Brain microvascular endothelial cell (primary cell): ENCODE measurements around the gene TUBA1B.

ENCODE experiments used
- DNase-seq: peaks from one replicate; pipeline ENCODE4 v3.0.0-alpha.2; 2020
- H3K27ac ChIP-seq: fragments of 250-450 bp; sonication (Bioruptor Pico); 2 replicates; pipeline ENCODE4 v1.5.1; 2020; ENCODE audit warnings: mild to moderate bottlenecking, moderate library complexity
- H3K27me3 ChIP-seq: fragments of 250-450 bp; sonication (Bioruptor Pico); replicated peaks from 2 replicates; pipeline ENCODE4 v1.5.1; 2020; ENCODE audit warnings: mild to moderate bottlenecking
- H3K36me3 ChIP-seq: fragments of 250-450 bp; sonication (Bioruptor Pico); replicated peaks from 2 replicates; pipeline ENCODE4 v1.5.1; 2020; ENCODE audit warnings: mild to moderate bottlenecking
- H3K4me3 ChIP-seq: 2 replicates; pipeline ENCODE4 v1.5.1; 2011; ENCODE audit warnings: low read depth, mild to moderate bottlenecking, control low read depth, low read length, moderate library complexity
- CTCF ChIP-seq: IDR thresholded peaks from 2 replicates; pipeline ENCODE4 v1.5.1; 2011; ENCODE audit warnings: low read depth, mild to moderate bottlenecking, moderate library complexity, low read length, control low read depth, inconsistent platforms; ENCODE audit errors: missing control alignments
- in situ Hi-C: cut with HindIII; loops from 2 replicates; pipeline ENCODE4 v1.10.0; 2017; ENCODE audit warnings: low sequenced_read_pairs, low pct_ligation_motif_present

Gene TUBA1B

GRCh38 chr12:49084438-49084837 lies 46.8 kb downstream of the TUBA1B start:
- no peaks in the 10 kb centered on the region for H3K36me3 ChIP-seq
- no peak for DNase-seq
- in situ Hi-C loops, result no loop called here
- H3K4me3 ChIP-seq, result no peak overlapping the region
- no peak overlapping the region for H3K27ac ChIP-seq
- TF ChIP-seq CTCF, result no peak
- peaks cover 5% of the 10 kb centered on the region for H3K27me3 ChIP-seq

GRCh38 chr12:49079793-49080192 lies 51.4 kb downstream of the TUBA1B start:
- no peak for TF ChIP-seq CTCF
- in situ Hi-C loops, result no loop called here
- Histone ChIP-seq H3K27ac (no peak overlapping the region), H3K36me3 (no peaks in the 10 kb centered on the region), H3K4me3 (no peak overlapping the region), H3K27me3 (no peaks in the 10 kb centered on the region)
- no peak for DNase-seq
